SK-N-SH treated with all-trans-retinoic acid at 6 μM for 48 hours (cell line): ENCODE measurements around the gene PDE9A.

Source experiments
- ATAC-seq: fragments of 200-7000 bp; cut with Tn5 transposase; 3 replicates; pipeline ENCODE4 v1.9.1; 2020; ENCODE audit warnings: mild to moderate bottlenecking, moderate library complexity
- BACH2 ChIP-seq: fragments of 250-450 bp; sonication (Bioruptor Pico); IDR thresholded peaks from 2 replicates; pipeline ENCODE4 v1.9.0; 2021; ENCODE audit warnings: mild to moderate bottlenecking, borderline replicate concordance
- CREB5 ChIP-seq: fragments of 250-450 bp; sonication (Bioruptor Pico); IDR thresholded peaks from 2 replicates; pipeline ENCODE4 v1.5.1; 2020; ENCODE audit warnings: low read depth, mild to moderate bottlenecking, moderate library complexity
- CSDC2 ChIP-seq: fragments of 250-450 bp; sonication (Bioruptor Pico); IDR thresholded peaks from 2 replicates; pipeline ENCODE4 v1.5.0; 2020; ENCODE audit warnings: mild to moderate bottlenecking, moderate library complexity
- ESRRG ChIP-seq: fragments of 250-450 bp; sonication (Bioruptor Pico); IDR thresholded peaks from 2 replicates; pipeline ENCODE4 v1.6.1; 2021; ENCODE audit warnings: mild to moderate bottlenecking
- GLIS3 ChIP-seq: fragments of 250-450 bp; sonication (Bioruptor Pico); IDR thresholded peaks from 2 replicates; pipeline ENCODE4 v1.5.0; 2020; ENCODE audit warnings: mild to moderate bottlenecking, moderate library complexity
- ISL1 ChIP-seq: fragments of 250-450 bp; sonication (Bioruptor Pico); IDR thresholded peaks from 2 replicates; pipeline ENCODE4 v2.1.2; 2022; ENCODE audit warnings: mild to moderate bottlenecking, moderate library complexity
- OSR1 ChIP-seq: fragments of 250-450 bp; sonication (Bioruptor Pico); IDR thresholded peaks from 2 replicates; pipeline ENCODE4 v1.8.0; 2022; ENCODE audit warnings: moderate library complexity, mild to moderate bottlenecking, inconsistent platforms
- PPARA ChIP-seq: fragments of 250-450 bp; sonication (Bioruptor Pico); IDR thresholded peaks from 2 replicates; pipeline ENCODE4 v1.5.0; 2020; ENCODE audit warnings: mild to moderate bottlenecking, borderline replicate concordance
- RARB ChIP-seq: fragments of 250-450 bp; sonication (Bioruptor Pico); IDR thresholded peaks from 2 replicates; pipeline ENCODE4 v1.8.0; 2021; ENCODE audit warnings: mild to moderate bottlenecking, moderate library complexity
- SNAI2 ChIP-seq: fragments of 250-450 bp; sonication (Bioruptor Pico); IDR thresholded peaks from 2 replicates; pipeline ENCODE4 v1.5.0; 2020; ENCODE audit warnings: mild to moderate bottlenecking, moderate library complexity
- TCF4 ChIP-seq: fragments of 250-450 bp; sonication (Bioruptor Pico); IDR thresholded peaks from 2 replicates; pipeline ENCODE4 v1.8.0; 2021; ENCODE audit warnings: mild to moderate bottlenecking, moderate library complexity, borderline replicate concordance
- TOX ChIP-seq: fragments of 250-450 bp; sonication (Bioruptor Pico); IDR thresholded peaks from 2 replicates; pipeline ENCODE4 v1.8.0; 2021; ENCODE audit warnings: mild to moderate bottlenecking, moderate library complexity, borderline replicate concordance
- TSHZ2 ChIP-seq: fragments of 250-450 bp; sonication (Bioruptor Pico); IDR thresholded peaks from 2 replicates; pipeline ENCODE4 v1.5.0; 2020; ENCODE audit warnings: mild to moderate bottlenecking, moderate library complexity
- ZC3H10 ChIP-seq: fragments of 250-450 bp; sonication (Bioruptor Pico); IDR thresholded peaks from 2 replicates; pipeline ENCODE4 v1.5.1; 2021; ENCODE audit warnings: mild to moderate bottlenecking, moderate library complexity
- ZFP3 ChIP-seq: fragments of 250-450 bp; sonication (Bioruptor Pico); IDR thresholded peaks from 2 replicates; pipeline ENCODE4 v1.5.0; 2020; ENCODE audit warnings: mild to moderate bottlenecking, moderate library complexity
- ZFP30 ChIP-seq: fragments of 450-650 bp; formaldehyde crosslinking; IDR thresholded peaks from 2 replicates; pipeline ENCODE4 v1.5.0; 2022; ENCODE audit warnings: mild to moderate bottlenecking, moderate library complexity
- ZNF565 ChIP-seq: fragments of 450-650 bp; formaldehyde crosslinking; conservative IDR thresholded peaks from 2 replicates; pipeline ENCODE4 v1.5.0; 2020; ENCODE audit warnings: low read depth, mild to moderate bottlenecking, moderate library complexity
- ZNF70 ChIP-seq: fragments of 450-650 bp; formaldehyde crosslinking; IDR thresholded peaks from 2 replicates; pipeline ENCODE4 v1.5.0; 2020; ENCODE audit warnings: mild to moderate bottlenecking, moderate library complexity
- TF ChIP-seq, protein P1 (sequence below): fragments of 250-450 bp; sonication (Bioruptor Pico); IDR thresholded peaks from 2 replicates; pipeline ENCODE4 v1.8.0; 2020; ENCODE audit warnings: mild to moderate bottlenecking, moderate library complexity, borderline replicate concordance

PDE9A gene

GRCh38 chr21:42691901-42692559 is 38.6 kb downstream of the PDE9A start:
- ATAC-seq = no peak

DNA sequence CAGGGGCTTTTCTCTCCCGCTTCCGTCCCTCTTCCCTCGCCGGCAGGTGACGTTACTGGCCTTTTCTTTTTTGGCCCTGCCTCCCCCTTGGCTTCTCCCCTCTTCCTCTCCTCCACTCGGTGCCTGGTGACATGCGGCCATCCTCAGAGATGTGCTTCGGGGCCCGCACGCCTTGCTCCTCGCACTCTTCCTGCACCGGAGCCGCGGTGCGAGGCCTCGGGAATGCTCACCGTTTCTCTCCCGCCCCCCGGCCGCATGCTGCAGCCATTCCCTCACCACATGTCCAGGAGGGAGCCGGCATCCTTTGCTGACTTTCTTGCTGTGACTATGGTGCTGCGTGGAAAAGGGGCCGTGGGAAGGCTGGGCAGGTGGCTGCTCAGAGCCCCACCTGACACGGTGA is 39.3 kb downstream of the PDE9A start:
- no peak for ATAC-seq

More at GRCh38 chr21:42691901-42692559, 38.6 kb downstream of the PDE9A start:
- TF ChIP-seq, protein P1, sequence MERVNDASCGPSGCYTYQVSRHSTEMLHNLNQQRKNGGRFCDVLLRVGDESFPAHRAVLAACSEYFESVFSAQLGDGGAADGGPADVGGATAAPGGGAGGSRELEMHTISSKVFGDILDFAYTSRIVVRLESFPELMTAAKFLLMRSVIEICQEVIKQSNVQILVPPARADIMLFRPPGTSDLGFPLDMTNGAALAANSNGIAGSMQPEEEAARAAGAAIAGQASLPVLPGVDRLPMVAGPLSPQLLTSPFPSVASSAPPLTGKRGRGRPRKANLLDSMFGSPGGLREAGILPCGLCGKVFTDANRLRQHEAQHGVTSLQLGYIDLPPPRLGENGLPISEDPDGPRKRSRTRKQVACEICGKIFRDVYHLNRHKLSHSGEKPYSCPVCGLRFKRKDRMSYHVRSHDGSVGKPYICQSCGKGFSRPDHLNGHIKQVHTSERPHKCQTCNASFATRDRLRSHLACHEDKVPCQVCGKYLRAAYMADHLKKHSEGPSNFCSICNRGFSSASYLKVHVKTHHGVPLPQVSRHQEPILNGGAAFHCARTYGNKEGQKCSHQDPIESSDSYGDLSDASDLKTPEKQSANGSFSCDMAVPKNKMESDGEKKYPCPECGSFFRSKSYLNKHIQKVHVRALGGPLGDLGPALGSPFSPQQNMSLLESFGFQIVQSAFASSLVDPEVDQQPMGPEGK (CRISPR knock-in tag) = no peak
- TF ChIP-seq TCF4 (CRISPR knock-in tag) (no peak), RARB (CRISPR knock-in tag) (no peak), CREB5 (CRISPR knock-in tag) (no peak), TSHZ2 (no peak)
- TF ChIP-seq, all 23 proteins: peak for 0

DNA sequence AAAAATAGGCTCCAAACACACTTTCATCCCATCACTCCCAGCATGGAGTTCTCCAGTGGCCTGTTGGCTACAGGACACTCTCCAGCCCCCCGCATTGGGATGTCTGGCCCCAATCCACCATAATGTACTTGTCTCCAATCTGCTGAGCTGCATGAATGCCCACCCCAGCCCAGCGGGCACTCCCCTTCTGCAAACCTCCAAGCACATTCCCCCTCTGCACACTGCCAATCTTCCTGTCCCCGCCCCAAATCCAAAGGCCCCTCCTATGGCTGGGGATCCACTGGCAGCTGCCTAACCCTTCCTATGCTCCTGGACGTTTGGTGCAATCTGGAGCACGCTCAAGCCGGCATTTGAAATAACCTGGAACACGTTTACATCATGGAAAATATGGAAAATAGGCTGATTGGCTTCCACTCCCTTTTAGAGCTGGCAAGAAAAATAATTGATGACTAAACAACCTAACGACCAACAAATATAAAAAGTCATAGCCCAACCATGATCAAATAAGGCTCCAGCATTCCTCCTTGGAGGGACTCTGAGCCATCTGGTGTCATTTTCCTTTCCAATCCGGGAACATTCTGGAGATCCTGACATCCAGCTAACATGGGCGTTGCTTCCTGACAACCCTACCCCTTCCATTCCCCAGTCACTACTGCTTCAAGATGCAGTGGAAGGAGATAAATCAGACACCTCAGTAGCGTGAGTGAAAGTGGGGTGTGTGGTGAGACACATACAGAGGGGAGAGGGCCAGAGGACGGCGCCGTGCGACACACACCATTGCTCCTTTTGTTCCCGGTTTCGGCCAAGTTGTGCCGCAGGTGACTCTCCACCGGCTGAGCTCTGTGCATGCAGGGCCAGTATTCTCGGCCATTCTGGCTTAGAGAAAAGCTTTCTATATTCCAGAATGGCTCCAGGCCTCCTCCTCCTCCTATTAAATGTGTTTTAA is 41.6 kb downstream of the PDE9A start:
- ATAC-seq = no peak
- no peak for TF ChIP-seq TCF4 (CRISPR knock-in tag)
- TF ChIP-seq ZC3H10 (CRISPR knock-in tag) = no peak
- TF ChIP-seq ZNF70 (CRISPR knock-in tag) = no peak

More for the DNA sequence above, 39.3 kb downstream of the PDE9A start:
- TF ChIP-seq ZFP30 (CRISPR knock-in tag) (no peak), PPARA (CRISPR knock-in tag) (no peak), ZFP3 (CRISPR knock-in tag) (no peak), CSDC2 (CRISPR knock-in tag) (no peak), TOX (CRISPR knock-in tag) (no peak), RARB (CRISPR knock-in tag) (no peak), ZC3H10 (CRISPR knock-in tag) (no peak)
- TF ChIP-seq, protein P1 (CRISPR knock-in tag) = no peak

GRCh38 chr21:42695697-42696380 is 42.4 kb downstream of the PDE9A start:
- no peak for ATAC-seq
- no peak for TF ChIP-seq TCF4 (CRISPR knock-in tag)
- no peak for TF ChIP-seq SNAI2 (CRISPR knock-in tag)
- TF ChIP-seq TSHZ2 = no peak
- no peak for TF ChIP-seq ISL1 (CRISPR knock-in tag)
- TF ChIP-seq PPARA (CRISPR knock-in tag) = no peak
- TF ChIP-seq, protein P1 (CRISPR knock-in tag) = no peak
- no peak for TF ChIP-seq ZFP3 (CRISPR knock-in tag)
- TF ChIP-seq BACH2 (CRISPR knock-in tag) = no peak
- TF ChIP-seq RARB (CRISPR knock-in tag) = no peak
- no peak for TF ChIP-seq GLIS3 (CRISPR knock-in tag)
- no peak for TF ChIP-seq ZNF565 (CRISPR knock-in tag)
- TF ChIP-seq ESRRG = no peak
- TF ChIP-seq OSR1 (CRISPR knock-in tag) = no peak
